ENCODE data around the gene SELENOW.
"Not testable (repeated sequence)": the region's sequence is repeated elsewhere in the genome, so short reads cannot be mapped to it uniquely, and the experiment has no call there.

SELENOW gene

GRCh38 chr19:47746129-47746528 is 32.4 kb upstream of the SELENOW start:
- H3K4me1 ChIP-seq (ENCODE audit: control insufficient read depth, insufficient read depth, low read length): peaks cover 27% of the 10 kb centered on the region

GRCh38 chr19:47749326-47749725 is 29.2 kb upstream of the SELENOW start:
- Histone ChIP-seq H3K9me3 (replicated peaks; ENCODE audit: low read length) (no peaks in the 10 kb centered on the region), H3K4me3 (ENCODE audit: low read length) (no peak overlapping the region), H3K4me1 (ENCODE audit: control insufficient read depth, insufficient read depth, low read length) (peaks cover under 1% of the 10 kb centered on the region), H3K27me3 (ENCODE audit: control insufficient read depth, insufficient read depth, low read length) (no peaks in the 10 kb centered on the region), H3K4me2 (ENCODE audit: low read length) (no peak overlapping the region), H3K36me3 (ENCODE audit: insufficient read depth, low read length) (peaks cover 45% of the 10 kb centered on the region), H3K9ac (ENCODE audit: low read depth, low read length) (no peak overlapping the region)

More at GRCh38 chr19:47746129-47746528, 32.4 kb upstream of the SELENOW start:
- not testable (repeated sequence) for H3K27me3 ChIP-seq (ENCODE audit: control insufficient read depth, insufficient read depth, low read length); H3K9me3 ChIP-seq (replicated peaks; ENCODE audit: low read length)
- Histone ChIP-seq H3K9ac (ENCODE audit: low read depth, low read length) (peak overlapping the region; percentile 71), H3K4me2 (ENCODE audit: low read length) (peak overlapping the region; percentile 82), H3K36me3 (ENCODE audit: insufficient read depth, low read length) (peaks cover 32% of the 10 kb centered on the region), H3K4me3 (ENCODE audit: low read length) (peak overlapping the region; percentile 89)

- no peak overlapping the region for H3K9ac ChIP-seq (ENCODE audit: low read depth, low read length)
These were observed 27.8 kb upstream of the SELENOW start for GRCh38 chr19:47750752-47751151.

GRCh38 chr19:47752440-47753211 is 25.9 kb upstream of the SELENOW start:
- Histone ChIP-seq H3K9ac (ENCODE audit: low read depth, low read length) (no peak overlapping the region), H3K4me1 (ENCODE audit: control insufficient read depth, insufficient read depth, low read length) (no peaks in the 10 kb centered on the region), H3K4me3 (ENCODE audit: low read length) (no peak overlapping the region), H3K4me2 (ENCODE audit: low read length) (no peak overlapping the region), H3K9me3 (replicated peaks; ENCODE audit: low read length) (no peaks in the 10 kb centered on the region), H3K27me3 (ENCODE audit: control insufficient read depth, insufficient read depth, low read length) (no peaks in the 10 kb centered on the region), H3K36me3 (ENCODE audit: insufficient read depth, low read length) (peaks cover 65% of the 10 kb centered on the region)

More at GRCh38 chr19:47750752-47751151, 27.8 kb upstream of the SELENOW start:
- Histone ChIP-seq H3K27me3 (ENCODE audit: control insufficient read depth, insufficient read depth, low read length) (no peaks in the 10 kb centered on the region), H3K9me3 (replicated peaks; ENCODE audit: low read length) (no peaks in the 10 kb centered on the region), H3K36me3 (ENCODE audit: insufficient read depth, low read length) (peaks cover 53% of the 10 kb centered on the region), H3K4me2 (ENCODE audit: low read length) (no peak overlapping the region), H3K4me1 (ENCODE audit: control insufficient read depth, insufficient read depth, low read length) (no peaks in the 10 kb centered on the region), H3K4me3 (ENCODE audit: low read length) (no peak overlapping the region)

- Histone ChIP-seq H3K9ac (ENCODE audit: low read depth, low read length) (no peak overlapping the region), H3K27me3 (ENCODE audit: control insufficient read depth, insufficient read depth, low read length) (no peaks in the 10 kb centered on the region), H3K36me3 (ENCODE audit: insufficient read depth, low read length) (peaks cover 75% of the 10 kb centered on the region), H3K4me2 (ENCODE audit: low read length) (no peak overlapping the region), H3K4me3 (ENCODE audit: low read length) (no peak overlapping the region), H3K4me1 (ENCODE audit: control insufficient read depth, insufficient read depth, low read length) (no peaks in the 10 kb centered on the region), H3K9me3 (replicated peaks; ENCODE audit: low read length) (no peaks in the 10 kb centered on the region)
These were observed 24.1 kb upstream of the SELENOW start for GRCh38 chr19:47754206-47755064.

- no peaks in the 10 kb centered on the region for H3K4me1 ChIP-seq (ENCODE audit: control insufficient read depth, insufficient read depth, low read length)
- H3K9ac ChIP-seq (ENCODE audit: low read depth, low read length): no peak overlapping the region
- H3K36me3 ChIP-seq (ENCODE audit: insufficient read depth, low read length): peaks cover 73% of the 10 kb centered on the region
- no peaks in the 10 kb centered on the region for H3K9me3 ChIP-seq (replicated peaks; ENCODE audit: low read length)
- no peak overlapping the region for H3K4me2 ChIP-seq (ENCODE audit: low read length)
- H3K27me3 ChIP-seq (ENCODE audit: control insufficient read depth, insufficient read depth, low read length): no peaks in the 10 kb centered on the region
- no peak overlapping the region for H3K4me3 ChIP-seq (ENCODE audit: low read length)
These were observed 23.3 kb upstream of the SELENOW start for GRCh38 chr19:47755065-47755761.

- Histone ChIP-seq H3K4me3 (ENCODE audit: low read length) (no peak overlapping the region), H3K27me3 (ENCODE audit: control insufficient read depth, insufficient read depth, low read length) (no peaks in the 10 kb centered on the region), H3K9ac (ENCODE audit: low read depth, low read length) (no peak overlapping the region), H3K4me2 (ENCODE audit: low read length) (no peak overlapping the region), H3K36me3 (ENCODE audit: insufficient read depth, low read length) (peaks cover 68% of the 10 kb centered on the region), H3K9me3 (replicated peaks; ENCODE audit: low read length) (no peaks in the 10 kb centered on the region), H3K4me1 (ENCODE audit: control insufficient read depth, insufficient read depth, low read length) (no peaks in the 10 kb centered on the region)
These were observed 22.5 kb upstream of the SELENOW start for GRCh38 chr19:47755762-47756626.

- Histone ChIP-seq H3K4me1 (ENCODE audit: control insufficient read depth, insufficient read depth, low read length) (no peaks in the 10 kb centered on the region), H3K4me2 (ENCODE audit: low read length) (no peak overlapping the region), H3K9ac (ENCODE audit: low read depth, low read length) (no peak overlapping the region), H3K36me3 (ENCODE audit: insufficient read depth, low read length) (peaks cover 62% of the 10 kb centered on the region), H3K9me3 (replicated peaks; ENCODE audit: low read length) (no peaks in the 10 kb centered on the region), H3K27me3 (ENCODE audit: control insufficient read depth, insufficient read depth, low read length) (no peaks in the 10 kb centered on the region), H3K4me3 (ENCODE audit: low read length) (no peak overlapping the region)
These were observed 21.9 kb upstream of the SELENOW start for GRCh38 chr19:47756627-47756929.

GRCh38 chr19:47756953-47757608 is 21.4 kb upstream of the SELENOW start:
- Histone ChIP-seq H3K4me1 (ENCODE audit: control insufficient read depth, insufficient read depth, low read length) (no peaks in the 10 kb centered on the region), H3K4me2 (ENCODE audit: low read length) (no peak overlapping the region), H3K36me3 (ENCODE audit: insufficient read depth, low read length) (peaks cover 60% of the 10 kb centered on the region), H3K9me3 (replicated peaks; ENCODE audit: low read length) (no peaks in the 10 kb centered on the region), H3K9ac (ENCODE audit: low read depth, low read length) (no peak overlapping the region), H3K27me3 (ENCODE audit: control insufficient read depth, insufficient read depth, low read length) (no peaks in the 10 kb centered on the region), H3K4me3 (ENCODE audit: low read length) (no peak overlapping the region)

- Histone ChIP-seq H3K9ac (ENCODE audit: low read depth, low read length) (no peak overlapping the region), H3K27me3 (ENCODE audit: control insufficient read depth, insufficient read depth, low read length) (no peaks in the 10 kb centered on the region), H3K36me3 (ENCODE audit: insufficient read depth, low read length) (peaks cover 53% of the 10 kb centered on the region), H3K4me2 (ENCODE audit: low read length) (no peak overlapping the region), H3K4me1 (ENCODE audit: control insufficient read depth, insufficient read depth, low read length) (no peaks in the 10 kb centered on the region), H3K9me3 (replicated peaks; ENCODE audit: low read length) (no peaks in the 10 kb centered on the region), H3K4me3 (ENCODE audit: low read length) (no peak overlapping the region)
These were observed 20.7 kb upstream of the SELENOW start for GRCh38 chr19:47757617-47758442.

Data from skeletal muscle satellite cell (primary cell).